Breast epithelium (tissue), 3 donors: Measurements from ENCODE around the gene OR6S1.

Experiments
- CTCF ChIP-seq, 3 donors: fragments of 450-650 bp; IDR thresholded peaks; one replicate each; pipeline ENCODE4 v1.5.1; 2016 to 2017; ENCODE audit warnings: antibody characterized with exemption in 3 of 3, mild to moderate bottlenecking in 3 of 3, moderate library complexity in 3 of 3
- POLR2A ChIP-seq: fragments of 450-650 bp; IDR thresholded peaks from one replicate; pipeline ENCODE4 v1.6.1; 2016; ENCODE audit warnings: antibody characterized with exemption, mild to moderate bottlenecking, moderate library complexity
- POLR2AphosphoS5 ChIP-seq, 3 donors: sonication (generic); formaldehyde crosslinking; IDR thresholded peaks; one replicate each; pipeline ENCODE4 v1.6.1; 2017; ENCODE audit warnings: antibody characterized with exemption in 3 of 3

- no peak for TF ChIP-seq CTCF (IDR thresholded peaks at IDR 0.05)
- TF ChIP-seq POLR2A = no peak
- no peak for TF ChIP-seq POLR2AphosphoS5 (IDR thresholded peaks at IDR 0.05)
Measured at GRCh38 chr14:20682127-20682434, 40.6 kb upstream of the OR6S1 start.
